Fibroblast of pulmonary artery (primary cell): ENCODE measurements around the gene MPHOSPH9.

Experiments used
- DNase-seq: peaks from one replicate; pipeline ENCODE4 v3.0.0-alpha.2; 2010; ENCODE audit warnings: low read depth
- H3K4me3 ChIP-seq: replicated peaks from 2 replicates; pipeline ENCODE4 v1.5.1; 2011; ENCODE audit warnings: low read depth, mild to moderate bottlenecking, control low read depth, low read length, moderate library complexity
- TF ChIP-seq, protein P1 (sequence below): IDR thresholded peaks from 2 replicates; pipeline ENCODE4 v1.5.1; 2011; ENCODE audit warnings: mild to moderate bottlenecking, control low read depth, low read length, inconsistent platforms; ENCODE audit errors: missing control alignments

Gene MPHOSPH9

DNA sequence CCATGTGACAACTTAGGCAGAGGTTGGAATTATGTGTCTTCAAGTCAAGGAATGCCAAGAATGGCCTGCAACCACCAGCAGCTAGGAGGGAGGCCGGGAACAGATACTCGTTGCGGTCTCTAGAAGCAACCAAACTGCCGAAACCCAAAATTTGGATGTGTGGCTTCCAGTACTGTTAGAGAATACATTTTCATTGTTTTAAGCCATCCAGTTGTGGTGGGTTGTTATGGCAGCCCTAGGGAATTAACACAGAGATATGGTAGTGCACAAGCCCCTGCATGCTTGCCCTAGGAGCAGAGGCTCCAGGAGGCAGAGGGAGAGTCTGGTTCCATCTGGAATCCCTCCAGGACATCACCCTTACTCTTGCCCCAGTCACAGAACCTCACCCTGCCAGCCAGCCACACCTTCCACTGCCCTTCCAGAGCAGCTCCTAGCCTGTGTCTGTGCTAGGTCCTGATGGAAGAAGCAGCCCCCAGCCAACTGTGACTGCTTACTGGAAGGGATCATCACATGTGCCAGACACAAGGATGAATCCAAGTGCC lies 101.6 kb downstream of the MPHOSPH9 start:
- DNase-seq, result no peak
- no peak overlapping the region for H3K4me3 ChIP-seq
- TF ChIP-seq, protein P1, sequence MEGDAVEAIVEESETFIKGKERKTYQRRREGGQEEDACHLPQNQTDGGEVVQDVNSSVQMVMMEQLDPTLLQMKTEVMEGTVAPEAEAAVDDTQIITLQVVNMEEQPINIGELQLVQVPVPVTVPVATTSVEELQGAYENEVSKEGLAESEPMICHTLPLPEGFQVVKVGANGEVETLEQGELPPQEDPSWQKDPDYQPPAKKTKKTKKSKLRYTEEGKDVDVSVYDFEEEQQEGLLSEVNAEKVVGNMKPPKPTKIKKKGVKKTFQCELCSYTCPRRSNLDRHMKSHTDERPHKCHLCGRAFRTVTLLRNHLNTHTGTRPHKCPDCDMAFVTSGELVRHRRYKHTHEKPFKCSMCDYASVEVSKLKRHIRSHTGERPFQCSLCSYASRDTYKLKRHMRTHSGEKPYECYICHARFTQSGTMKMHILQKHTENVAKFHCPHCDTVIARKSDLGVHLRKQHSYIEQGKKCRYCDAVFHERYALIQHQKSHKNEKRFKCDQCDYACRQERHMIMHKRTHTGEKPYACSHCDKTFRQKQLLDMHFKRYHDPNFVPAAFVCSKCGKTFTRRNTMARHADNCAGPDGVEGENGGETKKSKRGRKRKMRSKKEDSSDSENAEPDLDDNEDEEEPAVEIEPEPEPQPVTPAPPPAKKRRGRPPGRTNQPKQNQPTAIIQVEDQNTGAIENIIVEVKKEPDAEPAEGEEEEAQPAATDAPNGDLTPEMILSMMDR, result no peak

DNA sequence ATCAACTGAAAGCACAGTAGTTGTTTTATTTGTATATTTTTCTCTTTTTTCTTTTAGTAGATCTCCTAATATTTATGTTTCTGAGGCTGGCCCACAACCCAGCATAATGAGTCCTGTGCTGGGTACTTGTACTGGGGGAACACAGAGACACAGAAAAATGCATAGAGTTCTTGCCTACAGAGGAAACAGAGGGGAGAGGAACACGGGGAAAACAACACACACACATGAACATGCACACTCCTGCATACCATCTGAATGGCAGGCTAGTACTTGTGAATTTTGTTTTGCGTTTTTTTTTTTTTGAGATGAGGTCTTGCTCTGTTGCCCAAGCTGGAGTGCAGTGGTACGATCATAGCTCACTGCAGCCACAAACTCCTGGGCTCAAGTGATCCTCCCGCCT lies 103.3 kb downstream of the MPHOSPH9 start:
- TF ChIP-seq, protein P1, result no peak
- DNase-seq, result no peak
- H3K4me3 ChIP-seq, result no peak overlapping the region

DNA sequence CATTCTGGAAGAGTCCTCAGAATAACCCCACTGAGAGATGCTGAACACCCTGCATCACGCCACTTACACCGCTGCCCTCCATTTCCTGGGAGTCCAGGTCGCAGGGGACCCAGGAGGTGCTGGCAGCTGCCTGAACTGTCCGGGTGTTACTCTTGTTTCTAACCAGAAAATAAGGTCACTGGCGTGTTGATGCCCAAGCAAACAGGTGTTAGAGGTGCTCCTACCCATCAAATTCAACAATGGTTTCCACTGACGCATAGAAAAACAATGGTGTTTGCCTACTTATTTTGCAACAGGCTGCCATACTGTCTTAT lies 105.8 kb downstream of the MPHOSPH9 start:
- H3K4me3 ChIP-seq, result no peak overlapping the region
- DNase-seq, result no peak
- TF ChIP-seq, protein P1, result no peak

DNA sequence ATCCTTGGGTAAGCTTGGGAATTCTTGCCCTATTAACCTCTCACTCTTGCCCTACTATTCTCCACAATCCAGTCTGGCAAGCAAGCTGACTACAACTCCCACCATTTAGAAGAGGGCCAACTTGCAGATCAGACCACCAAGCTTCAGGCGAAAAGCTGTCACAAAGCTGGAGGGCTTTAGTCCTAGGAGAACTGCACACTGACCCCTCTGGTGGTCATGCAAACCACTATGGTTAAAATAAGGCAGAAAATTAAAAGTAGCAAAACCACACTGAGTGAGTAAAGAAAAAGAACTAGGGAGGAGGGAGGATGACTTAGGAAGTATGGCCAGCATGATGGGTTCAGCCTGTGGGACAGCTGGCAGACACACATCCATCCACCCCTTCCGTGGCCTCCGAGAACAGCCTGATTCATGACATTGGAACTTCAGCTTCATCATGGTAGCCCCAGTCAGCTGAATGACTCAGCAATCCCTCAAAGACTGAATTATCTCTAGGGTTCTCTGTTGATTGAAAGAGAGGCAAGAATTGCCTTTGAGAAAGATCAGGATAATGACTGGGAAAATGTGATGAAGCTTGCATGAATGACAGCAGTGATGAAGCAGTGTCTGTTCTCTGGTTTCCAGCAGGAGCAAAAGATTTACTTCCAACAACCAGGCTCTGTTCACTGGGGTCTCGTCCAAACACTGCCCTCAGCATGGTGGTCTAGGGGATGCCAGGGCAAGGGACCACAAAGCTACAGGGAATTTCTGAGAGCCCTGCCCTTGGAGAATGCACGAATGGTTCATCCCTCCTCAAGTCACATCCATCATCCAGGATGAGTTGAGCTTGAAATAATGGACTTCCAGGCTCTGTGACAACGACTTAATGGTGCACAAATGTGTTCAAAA lies 106.4 kb downstream of the MPHOSPH9 start:
- TF ChIP-seq, protein P1, result peak; percentile 41
- no peak overlapping the region for H3K4me3 ChIP-seq
- peak; percentile 98 for DNase-seq

DNA sequence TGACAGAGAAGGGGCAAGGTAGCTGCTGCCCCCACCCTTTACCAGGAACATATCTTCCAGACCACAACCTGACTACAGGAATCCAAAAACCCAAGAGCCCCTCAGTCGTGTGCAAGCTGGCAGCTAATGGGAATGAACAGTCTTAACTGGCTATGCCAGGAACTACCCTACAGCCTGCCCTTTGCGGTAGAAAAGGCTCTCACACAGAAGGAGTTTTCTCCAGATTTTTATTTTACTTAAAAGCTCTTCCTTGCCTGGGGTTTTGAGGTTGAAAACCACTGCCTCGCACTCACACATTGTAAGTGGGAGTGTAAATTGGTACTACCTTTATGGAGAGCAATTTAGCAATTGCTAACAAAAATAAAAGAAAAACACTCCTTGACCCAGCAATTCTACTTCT lies 110.3 kb downstream of the MPHOSPH9 start:
- no peak for DNase-seq
- TF ChIP-seq, protein P1, result no peak
- no peak overlapping the region for H3K4me3 ChIP-seq

DNA sequence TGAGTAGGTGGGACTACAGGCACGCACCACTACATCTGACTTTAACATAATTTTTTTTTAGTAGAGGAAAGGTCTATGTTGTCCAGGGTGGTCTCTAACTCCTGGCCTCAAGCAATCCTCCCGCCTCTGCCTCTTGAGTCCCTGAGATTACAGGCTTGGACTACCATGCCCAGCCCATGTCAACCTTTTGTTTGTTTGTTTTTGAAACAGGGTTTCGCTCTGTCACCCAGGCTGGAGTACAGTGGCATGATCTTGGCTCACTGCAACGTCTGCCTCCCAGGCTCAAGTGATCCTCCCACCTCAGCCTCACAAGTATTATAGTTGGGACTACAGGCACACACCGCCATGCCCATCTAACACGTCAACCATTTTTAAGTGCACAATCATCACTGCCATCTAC lies 111.3 kb downstream of the MPHOSPH9 start:
- TF ChIP-seq, protein P1, result no peak
- no peak for DNase-seq
- no peak overlapping the region for H3K4me3 ChIP-seq
